NCI-H2227 treated with DMSO at 0.1 percent for 48 hours (cell line): ENCODE results near the gene TMEM117.

Source experiments
- DNase-seq: peaks from one replicate; lab custom pipeline; 2025; lab: John Stamatoyannopoulos, UW

Gene TMEM117

DNA sequence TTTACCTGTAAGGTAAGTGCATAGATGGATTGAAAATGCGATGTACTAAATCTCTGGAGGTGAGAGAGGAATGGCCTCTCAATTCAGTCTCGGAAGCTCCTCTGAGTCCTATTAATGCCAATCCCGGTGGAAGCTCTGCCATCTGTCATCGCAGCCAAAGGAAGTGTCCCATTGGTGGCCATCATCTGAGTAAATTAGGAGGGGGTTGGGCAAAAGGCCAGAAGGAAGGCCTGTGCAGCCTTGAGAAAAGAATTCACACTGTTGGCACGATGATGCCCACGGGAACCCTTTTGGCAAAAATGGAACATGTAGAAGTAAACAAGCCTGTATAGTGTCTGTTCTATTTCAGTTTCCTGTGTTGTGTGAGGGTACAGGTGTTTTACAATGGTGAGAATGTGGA lies 545.5 kb downstream of the TMEM117 start:
- no peak for DNase-seq

DNA sequence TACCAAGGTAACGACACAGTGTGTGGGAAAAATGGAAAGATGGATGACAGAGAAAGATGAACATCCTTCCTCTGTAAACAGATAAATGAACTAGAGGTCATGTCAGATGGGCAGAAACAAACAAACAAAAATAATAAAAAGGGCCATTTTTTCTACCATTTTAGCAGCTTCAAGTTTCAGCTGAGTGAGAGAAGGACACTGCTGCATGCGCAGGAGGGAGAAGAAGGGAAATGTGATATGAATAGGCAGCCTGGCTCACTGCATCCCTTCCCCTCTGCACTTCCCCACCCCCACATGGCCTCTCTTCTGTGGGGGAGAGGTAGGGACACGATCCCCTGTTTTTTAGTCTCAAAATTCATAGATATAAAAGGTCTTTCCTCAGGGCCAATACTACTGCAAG lies 548.3 kb downstream of the TMEM117 start:
- DNase-seq: no peak

DNA sequence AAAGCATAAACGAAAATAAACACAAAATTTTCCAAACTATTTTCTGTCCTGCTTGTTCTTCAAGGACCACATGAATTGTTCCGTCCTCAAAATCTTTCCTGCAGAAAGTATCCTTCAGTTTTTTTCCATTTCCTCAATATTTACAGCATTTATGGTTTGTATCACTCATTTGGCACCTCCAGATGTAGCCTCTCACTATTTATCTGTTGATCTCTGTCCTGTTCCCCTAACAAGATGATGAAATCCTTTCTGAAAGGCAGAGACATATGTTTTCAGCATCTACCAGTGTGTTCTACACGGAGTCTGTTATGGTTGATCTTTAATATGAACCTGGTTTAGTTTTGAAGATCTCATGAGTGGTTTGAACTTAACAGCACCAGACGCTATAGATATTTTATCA lies 550.1 kb downstream of the TMEM117 start:
- DNase-seq: no peak

DNA sequence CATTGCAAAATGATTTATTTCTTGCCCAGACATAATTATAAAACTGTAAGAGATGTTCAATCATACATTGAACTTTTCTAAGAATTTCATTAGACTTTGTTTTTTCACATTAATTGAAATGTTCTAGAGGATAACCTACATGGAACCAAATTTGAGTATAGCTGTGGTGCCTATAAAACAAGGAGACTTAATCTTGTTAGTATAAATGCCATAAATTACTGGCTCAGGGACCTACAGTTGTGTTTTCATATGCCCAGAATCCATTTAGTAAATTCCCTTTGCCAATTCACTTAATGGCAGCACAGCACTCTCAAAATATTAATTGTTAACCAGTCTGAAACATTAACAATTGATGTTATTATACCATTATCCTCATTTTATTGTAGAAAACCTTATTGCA lies 551.7 kb downstream of the TMEM117 start:
- DNase-seq: no peak

DNA sequence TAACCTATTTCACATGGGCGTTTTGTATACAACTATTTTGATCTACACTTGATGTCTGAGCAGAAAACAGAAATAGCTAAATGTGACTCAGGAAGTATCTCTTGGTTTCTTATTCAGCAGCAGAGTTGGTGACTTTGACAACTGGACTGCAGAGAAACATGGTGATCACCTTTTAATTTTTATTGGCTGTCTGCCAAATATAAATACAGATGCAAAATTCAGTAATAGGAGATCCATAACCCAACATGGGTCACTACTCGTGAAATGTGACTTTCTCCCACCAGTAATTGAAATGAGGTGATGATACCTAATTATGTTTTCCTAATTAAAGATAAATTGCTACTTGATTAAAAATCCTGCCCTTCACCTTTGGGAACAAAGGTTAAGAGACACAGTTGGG lies 553.2 kb downstream of the TMEM117 start:
- DNase-seq: no peak

GRCh38 chr12:44389896-44390295 lies 554.0 kb downstream of the TMEM117 start:
- DNase-seq: no peak

DNA sequence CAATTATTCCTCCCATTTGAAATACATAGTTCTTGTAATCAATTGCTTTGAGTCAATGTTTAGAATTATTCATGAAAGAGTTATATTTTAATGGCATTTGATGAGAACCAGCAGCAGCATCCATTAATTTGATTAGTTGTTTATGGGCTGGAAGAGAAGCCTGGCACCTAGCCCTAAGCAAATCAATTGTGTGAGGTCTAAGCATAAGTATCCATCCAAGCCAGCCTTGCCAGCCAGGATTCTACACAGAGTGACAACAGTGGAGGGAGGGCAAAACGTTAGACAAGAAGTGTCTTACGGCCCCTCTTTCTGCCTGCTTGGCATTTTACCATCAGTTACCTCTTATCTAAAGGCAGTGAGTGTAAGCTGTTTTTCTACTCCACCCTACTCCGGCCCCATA lies 561.8 kb downstream of the TMEM117 start:
- DNase-seq: no peak

- DNase-seq: no peak
These were observed 567.3 kb downstream of the TMEM117 start for GRCh38 chr12:44403185-44403584.

GRCh38 chr12:44405297-44405696 lies 569.4 kb downstream of the TMEM117 start:
- no peak for DNase-seq

DNA sequence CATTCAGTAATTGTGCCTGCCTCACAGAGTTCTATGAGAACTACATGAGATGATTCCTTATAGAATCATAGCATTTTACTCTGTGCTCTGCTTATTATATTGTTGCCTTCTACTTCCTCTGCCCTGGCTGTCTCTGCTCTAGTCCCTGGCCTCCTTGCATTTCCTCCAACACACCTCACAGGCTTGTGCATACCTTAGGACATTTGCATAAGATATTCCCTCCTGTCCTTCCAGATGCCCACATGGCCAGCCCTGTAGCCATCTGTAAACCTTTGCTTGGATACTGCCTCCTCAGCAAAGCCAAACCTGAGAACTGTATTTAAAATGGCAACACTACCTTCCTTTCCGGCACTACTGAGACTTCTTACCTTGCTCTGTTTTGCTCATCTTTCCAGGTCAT lies 586.7 kb downstream of the TMEM117 start:
- no peak for DNase-seq

DNA sequence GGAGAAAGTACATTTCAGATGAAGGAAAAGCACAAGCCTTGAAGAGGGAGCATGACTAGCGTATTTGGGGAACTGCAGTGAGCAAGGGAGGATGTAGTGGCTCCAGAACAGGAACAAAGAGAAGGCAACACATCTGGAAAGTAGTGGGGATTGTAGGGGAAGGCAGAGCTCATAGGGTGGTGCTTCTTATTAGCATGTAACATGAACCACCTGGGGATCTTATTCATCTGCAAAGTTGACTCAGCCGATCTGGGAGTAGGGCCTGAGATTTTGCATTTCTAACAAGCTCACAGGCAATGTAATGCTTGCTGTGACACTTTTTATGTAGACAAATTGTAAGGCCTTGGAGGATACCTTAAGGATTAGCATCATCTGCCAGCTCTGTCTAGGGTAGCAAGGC lies 592.9 kb downstream of the TMEM117 start:
- no peak for DNase-seq

DNA sequence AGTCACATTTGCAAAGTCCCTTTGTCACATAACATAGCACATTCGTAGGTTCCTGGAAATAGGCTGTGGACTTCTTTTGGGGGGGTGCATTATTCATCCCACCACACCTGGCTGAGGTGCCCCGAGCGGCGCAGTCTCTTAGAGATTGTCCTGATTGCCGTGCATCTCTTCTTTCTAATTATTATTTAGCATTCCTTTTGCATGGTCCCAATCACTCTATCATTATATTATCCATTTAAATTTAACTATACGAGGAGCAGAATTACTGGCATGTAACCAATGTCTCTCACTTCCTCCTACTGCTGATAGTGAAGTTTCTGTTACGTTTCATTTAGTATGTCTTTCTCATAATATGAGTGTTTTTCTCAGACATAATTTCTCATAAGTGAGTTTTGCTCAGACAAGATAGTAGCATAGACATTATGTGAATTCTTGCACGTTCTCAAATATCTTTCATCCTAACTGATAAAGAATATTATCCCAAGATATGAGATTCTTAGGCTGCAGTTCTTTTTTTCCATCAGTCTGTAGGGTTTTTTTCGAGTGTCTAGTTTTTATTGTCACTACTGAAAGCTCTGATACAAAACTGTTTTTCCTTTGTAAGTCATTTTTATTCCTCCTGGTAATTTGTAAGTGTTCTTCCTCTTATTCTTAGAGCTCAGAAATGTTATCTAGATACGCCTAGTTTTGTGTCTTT lies 595.9 kb downstream of the TMEM117 start:
- no peak for DNase-seq

- no peak for DNase-seq
These were observed 597.8 kb downstream of the TMEM117 start for GRCh38 chr12:44433659-44434058.

- no peak for DNase-seq
These were observed 600.9 kb downstream of the TMEM117 start for GRCh38 chr12:44436756-44437155.
